GM06990 (cell line): ENCODE data around the gene METTL25.

Source experiments
- DNase-seq: peaks from one replicate; pipeline ENCODE4 v3.0.0-alpha.2; 2011; ENCODE audit not compliant: insufficient read length; ENCODE audit errors: extremely low read depth
- H3K27me3 ChIP-seq: replicated peaks from 2 replicates; pipeline ENCODE4 v1.6.0; 2011; ENCODE audit warnings: low read length; ENCODE audit not compliant: control insufficient read depth, insufficient read depth
- H3K36me3 ChIP-seq: 2 replicates; pipeline ENCODE4 v1.5.1; 2011; ENCODE audit warnings: low read length; ENCODE audit not compliant: control insufficient read depth, insufficient read depth
- H3K4me3 ChIP-seq: replicated peaks from 2 replicates; pipeline ENCODE4 v1.5.1; 2011; ENCODE audit warnings: low read depth, mild to moderate bottlenecking, control low read depth, low read length
- CTCF ChIP-seq: IDR thresholded peaks from 2 replicates; pipeline ENCODE4 v1.5.1; 2011; ENCODE audit warnings: low read length, control low read depth, mild to moderate bottlenecking, inconsistent platforms; ENCODE audit not compliant: insufficient read depth, poor library complexity, severe bottlenecking

METTL25 gene

GRCh38 chr12:82470906-82471512 lies 112.7 kb downstream of the METTL25 start:
- Histone ChIP-seq H3K4me3 (no peak overlapping the region), H3K27me3 (no peaks in the 10 kb centered on the region), H3K36me3 (no peaks in the 10 kb centered on the region)
- no peak for DNase-seq
- no peak for TF ChIP-seq CTCF

DNA sequence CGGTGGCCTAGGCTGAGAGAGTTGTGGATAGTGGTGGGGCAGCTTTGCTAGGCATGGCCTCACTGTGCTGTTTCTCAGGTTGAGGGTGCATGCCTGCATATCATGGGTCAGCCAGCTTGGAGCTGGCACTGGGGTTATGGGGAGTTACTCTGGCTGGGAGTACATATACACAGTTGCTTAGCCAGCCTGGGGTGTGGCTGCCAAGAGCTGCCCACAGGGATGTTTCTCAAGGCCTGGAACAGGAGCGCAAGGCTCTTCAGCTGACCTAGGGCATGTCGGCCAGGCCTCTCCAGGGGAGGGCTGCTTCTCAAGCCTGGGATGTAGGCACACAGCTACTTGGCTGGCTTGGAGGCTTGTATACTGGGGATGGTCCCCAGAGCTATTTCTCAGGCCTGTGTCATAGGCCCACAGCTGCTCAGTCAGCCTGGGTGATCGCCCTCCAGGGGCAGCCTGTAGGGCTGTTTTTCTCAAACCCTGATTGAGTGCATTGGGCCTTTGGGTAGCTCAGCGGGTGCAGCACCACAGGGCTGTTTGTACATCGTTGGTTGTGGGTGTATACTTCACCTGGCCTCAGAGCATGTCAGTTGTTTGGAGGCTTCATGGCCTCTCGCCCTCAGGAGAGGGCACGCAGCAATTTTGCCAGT lies 114.9 kb downstream of the METTL25 start:
- TF ChIP-seq CTCF = no peak
- no peaks in the 10 kb centered on the region for H3K36me3 ChIP-seq

DNA sequence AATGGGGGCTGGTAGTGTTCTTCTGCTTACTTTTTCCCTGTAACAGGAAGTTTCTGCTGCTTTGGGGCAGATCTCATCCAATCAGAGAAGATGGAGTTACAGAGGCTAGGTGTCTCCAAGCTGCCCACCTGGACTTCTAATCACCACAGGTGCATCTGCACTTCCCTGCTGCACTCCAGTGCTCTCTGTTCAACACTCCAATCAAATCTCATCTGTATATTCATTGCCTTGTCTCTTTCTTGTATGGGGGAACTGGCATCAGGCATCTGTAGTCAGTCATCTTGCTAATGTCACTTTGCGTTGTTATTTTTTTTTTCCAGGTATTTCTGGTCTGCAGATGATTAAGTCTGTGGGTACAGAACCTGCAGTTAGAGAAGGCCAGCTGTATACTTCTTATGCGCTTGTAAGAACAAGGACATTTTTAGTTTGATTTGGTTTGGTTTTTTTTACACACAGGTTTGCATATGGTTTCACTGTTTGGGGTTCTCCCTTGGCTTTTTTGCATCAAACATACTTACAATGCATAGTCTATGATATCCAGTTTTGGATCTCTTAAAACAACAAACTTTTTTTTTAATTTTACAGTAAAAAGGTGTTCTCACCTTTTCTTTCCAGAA lies 116.0 kb downstream of the METTL25 start:
- DNase-seq = no peak
- H3K4me3 ChIP-seq = no peak overlapping the region
- no peaks in the 10 kb centered on the region for H3K27me3 ChIP-seq
- TF ChIP-seq CTCF = no peak
- H3K36me3 ChIP-seq = no peaks in the 10 kb centered on the region

More for the DNA sequence above, 114.9 kb downstream of the METTL25 start:
- Histone ChIP-seq H3K27me3 (no peaks in the 10 kb centered on the region), H3K4me3 (no peak overlapping the region)
- no peak for DNase-seq

DNA sequence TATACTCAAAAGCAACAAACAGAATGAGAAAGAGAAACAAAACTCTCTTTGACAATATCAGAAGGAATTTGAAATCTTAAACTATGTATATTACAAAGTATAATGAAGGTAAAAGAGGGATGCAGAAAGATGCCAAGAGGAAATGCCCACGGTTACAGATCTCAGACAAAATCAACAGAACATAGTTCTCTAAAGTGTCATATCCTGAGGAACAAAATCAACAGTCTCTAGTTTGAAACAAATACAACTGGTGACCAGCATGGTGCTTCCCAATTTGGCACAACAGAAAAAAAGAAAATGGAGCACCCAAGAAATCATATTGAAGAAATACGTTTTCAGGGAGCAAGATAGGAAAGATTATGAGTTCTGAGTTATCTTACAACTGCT lies 116.5 kb downstream of the METTL25 start:
- H3K4me3 ChIP-seq = no peak overlapping the region
- no peaks in the 10 kb centered on the region for H3K27me3 ChIP-seq
- DNase-seq = no peak
- TF ChIP-seq CTCF = no peak
- H3K36me3 ChIP-seq = no peaks in the 10 kb centered on the region

- no peak for DNase-seq
- TF ChIP-seq CTCF = no peak
- Histone ChIP-seq H3K36me3 (no peaks in the 10 kb centered on the region), H3K4me3 (no peak overlapping the region), H3K27me3 (no peaks in the 10 kb centered on the region)
These were observed 116.9 kb downstream of the METTL25 start for GRCh38 chr12:82475211-82475610.
